ENCODE measurements around the gene CRELD2. TPM values are rescaled to one million over a fixed set of nuclear protein-coding genes. Genes with fewer than 3 reads are reported as not detected.
A peak's percentile ranks its signal among the peaks of the same experiment; 100 is the strongest.

Gene CRELD2
- total and polyA plus RNA-seq, 2 of the 13 experiments (the other 11 are each of a cell fraction or from before 2014, with no cell fraction given), result 17.2 to 44.7 TPM

DNA sequence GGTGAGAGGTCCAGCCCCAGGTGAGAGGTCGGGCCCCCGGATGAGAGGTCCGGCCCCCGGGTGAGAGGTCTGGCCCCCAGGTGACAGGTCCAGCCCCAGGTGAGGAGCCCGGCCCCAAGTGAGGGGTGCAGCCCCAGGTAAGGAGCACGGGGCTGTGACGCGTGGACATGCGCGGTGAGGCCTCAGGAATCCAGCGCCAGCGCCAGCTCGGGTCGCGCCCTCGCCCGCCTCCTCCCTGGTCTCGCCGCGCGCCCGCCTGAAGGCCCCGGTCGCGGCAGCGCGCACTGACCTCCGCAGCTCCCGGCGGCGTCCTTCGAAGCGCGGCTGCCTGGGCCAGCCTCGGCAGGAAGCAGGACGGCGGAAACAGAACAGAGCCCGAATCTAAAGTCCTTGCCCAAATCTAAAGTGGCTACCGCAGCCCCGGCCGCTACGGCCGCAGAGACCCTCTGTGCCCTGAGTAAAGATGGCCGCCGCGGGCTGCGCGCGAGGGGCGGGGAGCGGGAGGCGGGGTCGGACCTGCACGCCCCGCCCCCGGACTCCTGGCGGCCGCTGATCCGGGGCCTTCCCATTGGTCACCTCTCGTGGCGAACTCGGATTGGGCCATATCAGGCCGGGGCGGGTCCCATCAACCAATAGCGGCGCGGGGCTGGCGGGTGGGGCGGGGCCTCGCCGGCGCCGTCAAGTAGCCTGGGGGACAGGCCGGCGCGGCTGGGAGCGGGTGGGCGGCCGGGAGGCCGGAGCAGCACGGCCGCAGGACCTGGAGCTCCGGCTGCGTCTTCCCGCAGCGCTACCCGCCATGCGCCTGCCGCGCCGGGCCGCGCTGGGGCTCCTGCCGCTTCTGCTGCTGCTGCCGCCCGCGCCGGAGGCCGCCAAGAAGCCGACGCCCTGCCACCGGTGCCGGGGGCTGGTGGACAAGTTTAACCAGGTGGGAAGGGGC is at the start of gene CRELD2, which contains the start of gene ALG12 (continued):
- TF ChIP-seq NFYB (CRISPR knock-in tag; IDR thresholded peaks at IDR 0.05), result peak; percentile 82
- TF ChIP-seq, protein P1, sequence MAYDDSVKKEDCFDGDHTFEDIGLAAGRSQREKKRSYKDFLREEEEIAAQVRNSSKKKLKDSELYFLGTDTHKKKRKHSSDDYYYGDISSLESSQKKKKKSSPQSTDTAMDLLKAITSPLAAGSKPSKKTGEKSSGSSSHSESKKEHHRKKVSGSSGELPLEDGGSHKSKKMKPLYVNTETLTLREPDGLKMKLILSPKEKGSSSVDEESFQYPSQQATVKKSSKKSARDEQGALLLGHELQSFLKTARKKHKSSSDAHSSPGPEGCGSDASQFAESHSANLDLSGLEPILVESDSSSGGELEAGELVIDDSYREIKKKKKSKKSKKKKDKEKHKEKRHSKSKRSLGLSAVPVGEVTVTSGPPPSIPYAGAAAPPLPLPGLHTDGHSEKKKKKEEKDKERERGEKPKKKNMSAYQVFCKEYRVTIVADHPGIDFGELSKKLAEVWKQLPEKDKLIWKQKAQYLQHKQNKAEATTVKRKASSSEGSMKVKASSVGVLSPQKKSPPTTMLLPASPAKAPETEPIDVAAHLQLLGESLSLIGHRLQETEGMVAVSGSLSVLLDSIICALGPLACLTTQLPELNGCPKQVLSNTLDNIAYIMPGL (CRISPR knock-in tag; IDR thresholded peaks at IDR 0.05; ENCODE audit: borderline replicate concordance in 1 of 2, low read depth in 1 of 2), result peak; percentile 60 to 75; a peak in 3 of 4 replicates
- TF ChIP-seq, protein P2, sequence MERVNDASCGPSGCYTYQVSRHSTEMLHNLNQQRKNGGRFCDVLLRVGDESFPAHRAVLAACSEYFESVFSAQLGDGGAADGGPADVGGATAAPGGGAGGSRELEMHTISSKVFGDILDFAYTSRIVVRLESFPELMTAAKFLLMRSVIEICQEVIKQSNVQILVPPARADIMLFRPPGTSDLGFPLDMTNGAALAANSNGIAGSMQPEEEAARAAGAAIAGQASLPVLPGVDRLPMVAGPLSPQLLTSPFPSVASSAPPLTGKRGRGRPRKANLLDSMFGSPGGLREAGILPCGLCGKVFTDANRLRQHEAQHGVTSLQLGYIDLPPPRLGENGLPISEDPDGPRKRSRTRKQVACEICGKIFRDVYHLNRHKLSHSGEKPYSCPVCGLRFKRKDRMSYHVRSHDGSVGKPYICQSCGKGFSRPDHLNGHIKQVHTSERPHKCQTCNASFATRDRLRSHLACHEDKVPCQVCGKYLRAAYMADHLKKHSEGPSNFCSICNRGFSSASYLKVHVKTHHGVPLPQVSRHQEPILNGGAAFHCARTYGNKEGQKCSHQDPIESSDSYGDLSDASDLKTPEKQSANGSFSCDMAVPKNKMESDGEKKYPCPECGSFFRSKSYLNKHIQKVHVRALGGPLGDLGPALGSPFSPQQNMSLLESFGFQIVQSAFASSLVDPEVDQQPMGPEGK (CRISPR knock-in tag; IDR thresholded peaks at IDR 0.05), result peak; percentile 58
- no peak for TF ChIP-seq ATF7 (IDR thresholded peaks at IDR 0.05)
- TF ChIP-seq ATF7 (CRISPR knock-in tag; IDR thresholded peaks at IDR 0.05), result no peak
- TF ChIP-seq BRCA1 (CRISPR knock-in tag; IDR thresholded peaks at IDR 0.05), result no peak
- TF ChIP-seq, protein P3, sequence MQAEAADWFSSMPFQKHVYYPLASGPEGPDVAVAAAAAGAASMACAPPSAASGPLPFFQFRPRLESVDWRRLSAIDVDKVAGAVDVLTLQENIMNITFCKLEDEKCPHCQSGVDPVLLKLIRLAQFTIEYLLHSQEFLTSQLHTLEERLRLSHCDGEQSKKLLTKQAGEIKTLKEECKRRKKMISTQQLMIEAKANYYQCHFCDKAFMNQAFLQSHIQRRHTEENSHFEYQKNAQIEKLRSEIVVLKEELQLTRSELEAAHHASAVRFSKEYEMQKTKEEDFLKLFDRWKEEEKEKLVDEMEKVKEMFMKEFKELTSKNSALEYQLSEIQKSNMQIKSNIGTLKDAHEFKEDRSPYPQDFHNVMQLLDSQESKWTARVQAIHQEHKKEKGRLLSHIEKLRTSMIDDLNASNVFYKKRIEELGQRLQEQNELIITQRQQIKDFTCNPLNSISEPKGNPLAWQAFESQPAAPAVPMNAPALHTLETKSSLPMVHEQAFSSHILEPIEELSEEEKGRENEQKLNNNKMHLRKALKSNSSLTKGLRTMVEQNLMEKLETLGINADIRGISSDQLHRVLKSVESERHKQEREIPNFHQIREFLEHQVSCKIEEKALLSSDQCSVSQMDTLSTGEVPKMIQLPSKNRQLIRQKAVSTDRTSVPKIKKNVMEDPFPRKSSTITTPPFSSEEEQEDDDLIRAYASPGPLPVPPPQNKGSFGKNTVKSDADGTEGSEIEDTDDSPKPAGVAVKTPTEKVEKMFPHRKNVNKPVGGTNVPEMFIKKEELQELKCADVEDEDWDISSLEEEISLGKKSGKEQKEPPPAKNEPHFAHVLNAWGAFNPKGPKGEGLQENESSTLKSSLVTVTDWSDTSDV (CRISPR knock-in tag; IDR thresholded peaks at IDR 0.05), result no peak
- peak; percentile 64 for TF ChIP-seq MXD4 (CRISPR knock-in tag; IDR thresholded peaks at IDR 0.05)
- TF ChIP-seq HNRNPLL (IDR thresholded peaks at IDR 0.05; ENCODE audit: low read depth, low read length, poor library complexity, severe bottlenecking), result peak; percentile 84
- peak; percentile 60; the same call in 1 of the 2 replicates for TF ChIP-seq ZNF235 (CRISPR knock-in tag; IDR thresholded peaks at IDR 0.05; ENCODE audit: borderline replicate concordance)
- TF ChIP-seq ZNF331 (CRISPR knock-in tag; IDR thresholded peaks at IDR 0.05), result peak; percentile 26; the same call in 1 of the 2 replicates
- no peak for TF ChIP-seq MAFG (CRISPR knock-in tag; IDR thresholded peaks at IDR 0.05)
- TF ChIP-seq ZNF569 (CRISPR knock-in tag; IDR thresholded peaks at IDR 0.05; ENCODE audit: borderline replicate concordance), result no peak
- no peak for TF ChIP-seq HIVEP1 (CRISPR knock-in tag; IDR thresholded peaks at IDR 0.05)
- TF ChIP-seq MAF1 (CRISPR knock-in tag; IDR thresholded peaks at IDR 0.05; ENCODE audit: borderline replicate concordance), result no peak
- no peak for TF ChIP-seq BCL6 (CRISPR knock-in tag; IDR thresholded peaks at IDR 0.05)
- no peak; the same call in 1 of the 2 replicates for TF ChIP-seq ZSCAN31 (CRISPR knock-in tag; IDR thresholded peaks at IDR 0.05; ENCODE audit: low read depth)
- no peak for TF ChIP-seq ZFYVE20 (CRISPR knock-in tag; IDR thresholded peaks at IDR 0.05; ENCODE audit: borderline replicate concordance, low read depth)
- TF ChIP-seq SKI (IDR thresholded peaks at IDR 0.05; ENCODE audit: partially characterized antibody), result peak; percentile 27
- no peak for TF ChIP-seq FOXP1 (IDR thresholded peaks at IDR 0.05)
- TF ChIP-seq FOXP1 (CRISPR knock-in tag; IDR thresholded peaks at IDR 0.05), result no peak
- no peak for TF ChIP-seq NFATC3 (CRISPR knock-in tag; IDR thresholded peaks at IDR 0.05)
- no peak for TF ChIP-seq ZNF432 (CRISPR knock-in tag; IDR thresholded peaks at IDR 0.05; ENCODE audit: borderline replicate concordance)

Data from HepG2 (cell line).